ENCODE data around the gene NSMCE1.

The NSMCE1 gene

GRCh38 chr16:27268376-27269299 lies at the start of gene NSMCE1:
Gene NSMCE1 (minus strand): TSS chr16:27268772. CDS start chr16:27257570, 11,202 bp downstream.
- DNase-seq = peak; percentile 15 to 97 (median 89)

DNA sequence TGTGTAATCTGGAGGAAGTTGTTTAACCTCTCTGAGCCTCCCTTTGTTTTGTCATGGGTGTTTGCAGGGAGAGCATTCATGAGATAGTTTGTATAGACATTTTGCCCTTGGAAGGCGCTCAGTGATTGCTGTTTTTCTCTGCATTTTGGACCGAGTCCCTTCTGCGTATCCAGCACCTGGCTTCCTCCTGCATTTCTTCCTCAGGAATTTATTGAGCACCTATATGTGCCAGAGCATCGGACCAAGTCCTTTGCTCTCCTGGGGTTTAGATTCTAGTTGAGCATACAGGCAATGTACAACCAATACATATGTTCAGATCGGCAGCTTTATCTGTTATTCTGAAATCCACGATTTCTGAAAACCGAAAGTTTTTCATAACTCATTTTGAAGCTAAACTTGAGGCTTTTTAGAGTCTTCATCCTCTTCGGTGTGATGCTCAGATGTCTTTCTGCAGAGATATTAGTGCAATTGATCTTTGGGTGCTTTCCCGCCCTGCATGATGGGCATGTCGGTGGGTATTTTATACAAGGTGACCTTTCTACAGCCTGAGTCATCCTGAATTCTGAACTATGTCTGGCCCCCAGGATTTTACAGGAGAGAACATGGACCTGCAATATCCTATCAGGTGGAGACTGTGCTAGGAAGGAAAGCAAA lies 49.3 kb upstream of the NSMCE1 start:
- no peak for DNase-seq

DNA sequence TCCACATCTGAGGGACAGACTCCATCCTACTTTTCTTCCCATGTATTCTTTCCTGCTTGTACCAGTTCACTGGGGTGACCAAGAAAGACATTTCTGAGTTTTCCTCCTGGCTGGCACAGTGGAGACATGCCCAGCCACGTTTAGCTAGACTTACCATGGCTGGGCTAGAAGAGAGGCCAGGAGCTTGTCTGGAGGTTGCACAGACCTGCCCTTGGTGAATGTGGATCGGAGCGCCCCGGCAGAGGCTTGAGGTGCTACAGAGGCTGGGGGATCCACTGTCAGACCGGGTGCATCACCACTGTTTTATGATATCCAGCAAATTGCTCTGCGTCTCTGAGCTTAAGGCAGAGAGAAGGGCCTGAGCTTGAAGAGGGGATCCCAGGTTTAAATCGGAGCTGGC lies 48.7 kb upstream of the NSMCE1 start:
- no peak for DNase-seq

DNA sequence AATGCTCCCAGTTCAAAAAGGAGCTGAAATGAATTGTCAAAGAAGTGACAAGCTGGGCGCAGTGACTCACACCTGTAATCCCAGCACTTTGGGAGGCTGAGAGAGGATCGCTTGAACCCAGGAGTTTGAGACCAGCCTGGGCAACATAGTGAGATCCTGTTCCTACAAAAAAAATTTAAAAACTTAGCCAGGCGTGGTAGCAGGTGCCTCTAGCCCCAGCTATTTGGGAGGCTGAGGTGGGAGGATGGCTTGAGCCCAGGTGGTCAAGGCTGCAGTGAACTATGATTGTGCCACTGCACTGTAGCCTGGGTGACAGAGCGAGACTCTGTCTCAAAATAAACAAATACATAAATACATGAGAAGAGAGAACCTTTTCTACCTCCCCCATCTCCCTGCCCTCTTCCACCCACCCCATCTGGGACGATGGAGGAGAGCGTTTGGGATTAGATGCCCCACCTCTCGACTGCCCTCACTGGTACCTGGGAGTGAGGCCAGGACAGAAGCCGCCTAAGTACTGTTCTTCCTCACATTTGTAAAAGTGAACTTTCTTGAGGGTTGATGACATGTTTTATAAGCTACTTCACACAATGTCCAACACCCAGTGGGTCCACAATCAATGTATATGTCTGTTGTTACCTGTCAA lies 47.6 kb upstream of the NSMCE1 start:
- DNase-seq = no peak

DNA sequence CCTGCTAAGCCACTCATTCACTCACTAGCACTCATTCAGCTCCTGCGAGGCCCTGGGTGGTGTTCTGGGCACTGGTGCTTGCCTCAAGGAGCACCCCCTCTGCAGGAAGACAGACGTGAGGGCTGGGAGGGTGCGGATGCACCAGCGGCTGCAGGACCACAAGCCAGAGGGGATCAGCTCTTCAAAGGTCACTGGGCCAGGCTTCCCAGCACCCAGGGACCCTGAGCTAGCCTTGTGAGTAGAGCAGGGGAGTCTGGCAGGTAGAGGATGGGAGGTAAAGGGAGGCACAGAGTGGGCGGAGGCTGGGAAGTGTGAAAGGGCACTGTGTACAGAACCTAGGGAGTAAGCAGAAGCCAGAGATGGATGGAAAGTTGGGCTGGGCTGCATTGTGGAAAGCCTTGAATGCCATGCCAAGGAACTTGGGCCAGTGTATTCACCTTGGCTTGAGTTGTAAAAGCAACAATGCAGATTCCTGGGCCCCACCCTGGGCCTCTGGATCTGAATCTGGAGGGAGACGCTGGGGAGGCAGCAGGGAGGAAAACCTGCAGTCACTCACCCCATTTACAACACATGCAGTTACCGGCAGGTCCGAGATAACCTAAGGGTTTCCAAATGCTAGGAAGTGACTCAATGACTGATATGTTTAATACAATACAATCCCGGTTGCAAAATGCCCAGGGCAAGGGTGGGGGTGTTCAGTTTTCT lies 46.9 kb upstream of the NSMCE1 start:
- peak in 1 of 51 donors; percentile 11 for DNase-seq

- DNase-seq = no peak
These were observed 46.4 kb upstream of the NSMCE1 start for GRCh38 chr16:27314986-27315332.

GRCh38 chr16:27314161-27314723 lies 45.7 kb upstream of the NSMCE1 start:
- DNase-seq = peak in 4 of 51 donors; percentile 18 to 38 (median 30)

GRCh38 chr16:27313422-27314160 lies 45.0 kb upstream of the NSMCE1 start, which contains the start of gene IL4R:
Gene IL4R (plus strand): TSS chr16:27313974. CDS start chr16:27340204, 26,230 bp downstream.
- peak in 10 of 51 donors; percentile 11 to 33 (median 14) for DNase-seq

GRCh38 chr16:27312580-27313421 lies 44.2 kb upstream of the NSMCE1 start:
- no peak for DNase-seq

DNA sequence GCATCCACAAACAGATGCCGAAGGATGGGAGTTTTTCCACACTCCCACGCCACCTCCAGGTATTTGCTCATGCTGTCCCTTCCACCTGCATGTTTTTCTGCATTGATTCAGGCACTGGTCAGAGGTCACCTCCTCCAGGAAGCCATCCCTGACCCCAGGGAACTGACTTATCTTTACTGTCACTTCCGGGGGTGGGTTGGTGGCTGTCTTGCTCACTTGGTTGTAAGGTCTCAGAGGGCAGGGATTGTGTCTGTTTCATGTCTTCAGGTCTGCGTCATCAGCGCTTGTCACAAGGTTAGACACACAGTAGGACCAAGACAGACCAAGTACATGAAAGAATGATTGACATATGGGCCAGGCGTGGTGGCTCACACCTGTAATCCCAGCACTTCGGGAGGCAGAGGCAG lies 43.3 kb upstream of the NSMCE1 start:
- DNase-seq = no peak

- DNase-seq = peak in 1 of 51 donors; percentile 13
These were observed 42.9 kb upstream of the NSMCE1 start for GRCh38 chr16:27311448-27311830.

- DNase-seq = no peak
These were observed 42.2 kb upstream of the NSMCE1 start for GRCh38 chr16:27310576-27311447.

GRCh38 chr16:27308792-27309191 lies 40.2 kb upstream of the NSMCE1 start:
- no peak for DNase-seq

GRCh38 chr16:27305839-27306442 lies 37.4 kb upstream of the NSMCE1 start:
- no peak for DNase-seq

GRCh38 chr16:27304881-27305745 lies 36.5 kb upstream of the NSMCE1 start:
- no peak for DNase-seq

- DNase-seq = no peak
These were observed 35.5 kb upstream of the NSMCE1 start for GRCh38 chr16:27304102-27304501.
